Activated naive CD8-positive, alpha-beta T cell treated with anti-CD3 and anti-CD28 coated beads for 36 hours (primary cell): ENCODE results near the gene ACVR1B. TPM values are rescaled to one million over a fixed set of nuclear protein-coding genes. Genes with fewer than 3 reads are reported as not detected.
A peak's percentile ranks its signal among the peaks of the same experiment; 100 is the strongest.

Experiments
- DNase-seq: peaks from one replicate; pipeline ENCODE4 v3.0.0; 2021
- H3K27ac Mint-ChIP-seq: one replicate; pipeline ENCODE4 v1.8.0; 2022; ENCODE audit warnings: mild to moderate bottlenecking, moderate library complexity, mixed read lengths
- H3K27me3 Mint-ChIP-seq: one replicate; pipeline ENCODE4 v1.8.0; 2022; ENCODE audit warnings: mild to moderate bottlenecking, mixed read lengths
- H3K36me3 Mint-ChIP-seq: one replicate; pipeline ENCODE4 v1.8.0; 2021; ENCODE audit warnings: mild to moderate bottlenecking, mixed read lengths
- H3K4me1 Mint-ChIP-seq: one replicate; pipeline ENCODE4 v1.8.0; 2021; ENCODE audit warnings: mixed read lengths
- H3K4me3 Mint-ChIP-seq: one replicate; pipeline ENCODE4 v1.8.0; 2022; ENCODE audit warnings: mild to moderate bottlenecking, moderate library complexity, mixed read lengths
- H3K9me3 Mint-ChIP-seq: one replicate; pipeline ENCODE4 v1.8.0; 2022; ENCODE audit warnings: mixed read lengths
- total RNA-seq, 2 experiments: library from RNA; stranded (reverse); gene quantifications; one replicate each; pipeline ENCODE4 v1.2.3, GENCODE V29; 2021

Gene ACVR1B
- total RNA-seq, 2 experiments from 2014 or later = 9.9 to 10.2 TPM

- no peak overlapping the region for H3K27ac Mint-ChIP-seq
- H3K36me3 Mint-ChIP-seq = no peaks in the 10 kb centered on the region
- H3K4me3 Mint-ChIP-seq = no peak overlapping the region
- peaks cover 11% of the 10 kb centered on the region for H3K9me3 Mint-ChIP-seq
- no peak for DNase-seq
- peaks cover 10% of the 10 kb centered on the region for H3K27me3 Mint-ChIP-seq
- peaks cover 9% of the 10 kb centered on the region for H3K4me1 Mint-ChIP-seq
Observed at GRCh38 chr12:51948066-51948465, 3.4 kb upstream of the ACVR1B start.

GRCh38 chr12:51949342-51950030 lies 2.0 kb upstream of the ACVR1B start:
- Mint-ChIP-seq H3K36me3 (no peaks in the 10 kb centered on the region), H3K27me3 (peaks cover 10% of the 10 kb centered on the region), H3K9me3 (peaks cover 8% of the 10 kb centered on the region), H3K27ac (no peak overlapping the region), H3K4me1 (peaks cover 23% of the 10 kb centered on the region), H3K4me3 (no peak overlapping the region)
- no peak for DNase-seq

- H3K9me3 Mint-ChIP-seq = no peaks in the 10 kb centered on the region
- H3K36me3 Mint-ChIP-seq = no peaks in the 10 kb centered on the region
- H3K4me3 Mint-ChIP-seq = peak overlapping the region; percentile 86
- DNase-seq = no peak
- H3K27me3 Mint-ChIP-seq = peaks cover 10% of the 10 kb centered on the region
- H3K27ac Mint-ChIP-seq = peak overlapping the region; percentile 73
- peaks cover 36% of the 10 kb centered on the region for H3K4me1 Mint-ChIP-seq
Observed at GRCh38 chr12:51950682-51951198, 759 bp upstream of the ACVR1B start.

GRCh38 chr12:51951843-51952722 lies 584 bp downstream of the ACVR1B start:
- peak; percentile 3 for DNase-seq
- Mint-ChIP-seq H3K27me3 (peaks cover 10% of the 10 kb centered on the region), H3K27ac (peak overlapping the region; percentile 59), H3K36me3 (no peaks in the 10 kb centered on the region), H3K9me3 (no peaks in the 10 kb centered on the region), H3K4me1 (peaks cover 40% of the 10 kb centered on the region), H3K4me3 (peak overlapping the region; percentile 83)

GRCh38 chr12:51953089-51953488 lies 1.6 kb downstream of the ACVR1B start:
- DNase-seq = no peak
- peaks cover 10% of the 10 kb centered on the region for H3K27me3 Mint-ChIP-seq
- peak overlapping the region; percentile 39 for H3K27ac Mint-ChIP-seq
- no peaks in the 10 kb centered on the region for H3K36me3 Mint-ChIP-seq
- peak overlapping the region; percentile 83 for H3K4me3 Mint-ChIP-seq
- H3K4me1 Mint-ChIP-seq = peaks cover 44% of the 10 kb centered on the region
- no peaks in the 10 kb centered on the region for H3K9me3 Mint-ChIP-seq

- H3K36me3 Mint-ChIP-seq = no peaks in the 10 kb centered on the region
- peak overlapping the region; percentile 83 for H3K4me3 Mint-ChIP-seq
- H3K4me1 Mint-ChIP-seq = peaks cover 44% of the 10 kb centered on the region
- H3K27me3 Mint-ChIP-seq = peaks cover 10% of the 10 kb centered on the region
- no peak for DNase-seq
- no peak overlapping the region for H3K27ac Mint-ChIP-seq
- H3K9me3 Mint-ChIP-seq = no peaks in the 10 kb centered on the region
Observed at GRCh38 chr12:51953864-51954263, 2.4 kb downstream of the ACVR1B start.

GRCh38 chr12:51954561-51955361 lies 3.3 kb downstream of the ACVR1B start:
- Mint-ChIP-seq H3K27ac (no peak overlapping the region), H3K27me3 (peaks cover 6% of the 10 kb centered on the region), H3K36me3 (peaks cover 4% of the 10 kb centered on the region), H3K9me3 (no peaks in the 10 kb centered on the region), H3K4me3 (no peak overlapping the region), H3K4me1 (peaks cover 44% of the 10 kb centered on the region)
- no peak for DNase-seq

- DNase-seq = no peak
- H3K4me1 Mint-ChIP-seq = peaks cover 46% of the 10 kb centered on the region
- no peaks in the 10 kb centered on the region for H3K9me3 Mint-ChIP-seq
- H3K27me3 Mint-ChIP-seq = no peaks in the 10 kb centered on the region
- peaks cover 4% of the 10 kb centered on the region for H3K36me3 Mint-ChIP-seq
- H3K4me3 Mint-ChIP-seq = no peak overlapping the region
- H3K27ac Mint-ChIP-seq = no peak overlapping the region
Observed at GRCh38 chr12:51955702-51956101, 4.2 kb downstream of the ACVR1B start.

- Mint-ChIP-seq H3K27ac (no peak overlapping the region), H3K36me3 (peaks cover 11% of the 10 kb centered on the region), H3K4me1 (peaks cover 49% of the 10 kb centered on the region), H3K4me3 (no peak overlapping the region), H3K27me3 (no peaks in the 10 kb centered on the region), H3K9me3 (no peaks in the 10 kb centered on the region)
- DNase-seq = no peak
Observed at GRCh38 chr12:51958542-51958941, 7.0 kb downstream of the ACVR1B start.

GRCh38 chr12:51959211-51959610 lies 7.7 kb downstream of the ACVR1B start:
- H3K9me3 Mint-ChIP-seq = no peaks in the 10 kb centered on the region
- no peak overlapping the region for H3K27ac Mint-ChIP-seq

GRCh38 chr12:51959921-51960320 lies 8.4 kb downstream of the ACVR1B start:
- H3K36me3 Mint-ChIP-seq = peaks cover 20% of the 10 kb centered on the region
- peaks cover 40% of the 10 kb centered on the region for H3K4me1 Mint-ChIP-seq
- no peak overlapping the region for H3K27ac Mint-ChIP-seq

More at GRCh38 chr12:51959211-51959610, 7.7 kb downstream of the ACVR1B start:
- Mint-ChIP-seq H3K4me3 (no peak overlapping the region), H3K36me3 (peaks cover 16% of the 10 kb centered on the region), H3K4me1 (peaks cover 42% of the 10 kb centered on the region), H3K27me3 (no peaks in the 10 kb centered on the region)
- DNase-seq = no peak

GRCh38 chr12:51960488-51960887 lies 9.0 kb downstream of the ACVR1B start:
- Mint-ChIP-seq H3K27me3 (no peaks in the 10 kb centered on the region), H3K36me3 (peaks cover 20% of the 10 kb centered on the region), H3K9me3 (no peaks in the 10 kb centered on the region), H3K4me1 (peaks cover 34% of the 10 kb centered on the region), H3K27ac (no peak overlapping the region), H3K4me3 (no peak overlapping the region)
- no peak for DNase-seq

More at GRCh38 chr12:51959921-51960320, 8.4 kb downstream of the ACVR1B start:
- Mint-ChIP-seq H3K9me3 (no peaks in the 10 kb centered on the region), H3K27me3 (no peaks in the 10 kb centered on the region), H3K4me3 (no peak overlapping the region)
- DNase-seq = no peak

GRCh38 chr12:51960890-51961289 lies 9.4 kb downstream of the ACVR1B start:
- H3K36me3 Mint-ChIP-seq = peaks cover 20% of the 10 kb centered on the region
- no peak overlapping the region for H3K27ac Mint-ChIP-seq
- H3K4me3 Mint-ChIP-seq = no peak overlapping the region
- no peak for DNase-seq
- H3K9me3 Mint-ChIP-seq = no peaks in the 10 kb centered on the region
- no peaks in the 10 kb centered on the region for H3K27me3 Mint-ChIP-seq
- H3K4me1 Mint-ChIP-seq = peaks cover 33% of the 10 kb centered on the region

GRCh38 chr12:51961834-51962233 lies 10.3 kb downstream of the ACVR1B start:
- DNase-seq = no peak
- Mint-ChIP-seq H3K9me3 (no peaks in the 10 kb centered on the region), H3K4me1 (peaks cover 30% of the 10 kb centered on the region), H3K27me3 (no peaks in the 10 kb centered on the region), H3K27ac (no peak overlapping the region), H3K4me3 (no peak overlapping the region), H3K36me3 (peaks cover 20% of the 10 kb centered on the region)

GRCh38 chr12:51962737-51963136 lies 11.2 kb downstream of the ACVR1B start:
- H3K27me3 Mint-ChIP-seq = no peaks in the 10 kb centered on the region
- no peak overlapping the region for H3K27ac Mint-ChIP-seq

More at GRCh38 chr12:51962737-51963136, 11.2 kb downstream of the ACVR1B start:
- Mint-ChIP-seq H3K9me3 (no peaks in the 10 kb centered on the region), H3K4me1 (peaks cover 28% of the 10 kb centered on the region), H3K4me3 (no peak overlapping the region), H3K36me3 (peaks cover 20% of the 10 kb centered on the region)
- no peak for DNase-seq
